ENCODE data around the gene MYLK4.

MYLK4 gene

GRCh38 chr6:2640551-2640950 is 110.2 kb downstream of the MYLK4 start:
- DNase-seq, result peak in 1 of 2 donors; percentile 7
- H3K4me3 ChIP-seq, result no peak overlapping the region
- intact Hi-C loops (cut with DNase I; ENCODE audit: low total_unique reads), result no loop called here
- peak overlapping the region; percentile 23 to 54 for H3K27ac ChIP-seq
- TF ChIP-seq CTCF (IDR thresholded peaks at IDR 0.05), result no peak
- peaks cover 0 to 21% (median 0%) of the 10 kb centered on the region in 4 donors for H3K4me1 ChIP-seq
- H3K9me3 ChIP-seq, result no peaks in the 10 kb centered on the region
- no peaks in the 10 kb centered on the region for H3K36me3 ChIP-seq
- no peaks in the 10 kb centered on the region for H3K27me3 ChIP-seq

- DNase-seq, result peak in 1 of 2 donors; percentile 18
- intact Hi-C loops (cut with DNase I; ENCODE audit: low total_unique reads), result loop anchor here (10.0 kb wide), 1 partner anchor 535 kb away; no protein-coding TSS in a partner anchor
- no peak for TF ChIP-seq CTCF (IDR thresholded peaks at IDR 0.05)
Measured at GRCh38 chr6:2639896-2640295, 110.8 kb downstream of the MYLK4 start.

GRCh38 chr6:2639167-2639566 is 111.6 kb downstream of the MYLK4 start:
- Histone ChIP-seq H3K4me3 (no peak overlapping the region), H3K9me3 (no peaks in the 10 kb centered on the region), H3K27ac (no peak overlapping the region), H3K27me3 (no peaks in the 10 kb centered on the region), H3K4me1 (peaks cover 0 to 28% (median 3%) of the 10 kb centered on the region in 4 donors), H3K36me3 (no peaks in the 10 kb centered on the region)
- intact Hi-C loops (cut with DNase I; ENCODE audit: low total_unique reads), result loop anchor here (10.0 kb wide), 1 partner anchor 534 kb away; no protein-coding TSS in a partner anchor
- TF ChIP-seq CTCF (IDR thresholded peaks at IDR 0.05), result no peak
- no peak for DNase-seq

More at GRCh38 chr6:2639896-2640295, 110.8 kb downstream of the MYLK4 start:
- Histone ChIP-seq H3K4me3 (no peak overlapping the region), H3K27ac (peak overlapping the region; percentile 23 to 47), H3K27me3 (no peaks in the 10 kb centered on the region), H3K36me3 (no peaks in the 10 kb centered on the region), H3K4me1 (peaks cover 0 to 23% (median 1%) of the 10 kb centered on the region in 4 donors), H3K9me3 (no peaks in the 10 kb centered on the region)

GRCh38 chr6:2636672-2637071 is 114.0 kb downstream of the MYLK4 start:
- intact Hi-C loops (cut with DNase I; ENCODE audit: low total_unique reads), result loop anchor here (10.0 kb wide), 1 partner anchor 532 kb away; no protein-coding TSS in a partner anchor
- H3K27me3 ChIP-seq, result no peaks in the 10 kb centered on the region
- TF ChIP-seq CTCF (IDR thresholded peaks at IDR 0.05), result no peak
- no peak for DNase-seq
- no peaks in the 10 kb centered on the region for H3K9me3 ChIP-seq
- peaks cover 0 to 53% (median 26%) of the 10 kb centered on the region in 4 donors for H3K4me1 ChIP-seq
- H3K27ac ChIP-seq, result no peak overlapping the region
- H3K36me3 ChIP-seq, result no peaks in the 10 kb centered on the region
- no peak overlapping the region for H3K4me3 ChIP-seq

- H3K27me3 ChIP-seq, result no peaks in the 10 kb centered on the region
- no peaks in the 10 kb centered on the region for H3K36me3 ChIP-seq
- no peak for DNase-seq
- no peak overlapping the region for H3K4me3 ChIP-seq
- no peak for TF ChIP-seq CTCF (IDR thresholded peaks at IDR 0.05)
- intact Hi-C loops (cut with DNase I; ENCODE audit: low total_unique reads), result loop anchor here (10.0 kb wide), 1 partner anchor 531 kb away; no protein-coding TSS in a partner anchor
- peaks cover 0 to 54% (median 32%) of the 10 kb centered on the region in 4 donors for H3K4me1 ChIP-seq
- no peak overlapping the region for H3K27ac ChIP-seq
- H3K9me3 ChIP-seq, result no peaks in the 10 kb centered on the region
Measured at GRCh38 chr6:2635911-2636310, 114.8 kb downstream of the MYLK4 start.
